Neutrophil (primary cell): Measurements from ENCODE around the gene RHBDL1.

Source experiments
- H3K27ac ChIP-seq: fragments of 200-600 bp; sonication (generic); 2 replicates; pipeline ENCODE4 v1.5.1; 2016; ENCODE audit warnings: mild to moderate bottlenecking, moderate library complexity
- H3K27me3 ChIP-seq: fragments of 200-600 bp; sonication (generic); 2 replicates; pipeline ENCODE4 v1.6.0; 2016; ENCODE audit warnings: mild to moderate bottlenecking
- H3K36me3 ChIP-seq: fragments of 200-600 bp; sonication (generic); 2 replicates; pipeline ENCODE4 v1.5.1; 2017
- H3K4me1 ChIP-seq, 2 experiments: fragments of 200-600 bp in 1 of 2; sonication (generic) in 1 of 2; 1 replicate in 1 of 2; 2 replicates in 1 of 2; pipeline versions ENCODE4 v1.5.1 to v1.6.1; 2013 to 2016; ENCODE audit warnings: low read depth in 1 of 2, low read length in 1 of 2, mild to moderate bottlenecking in 1 of 2, moderate library complexity in 1 of 2; ENCODE audit not compliant: control insufficient read depth in 1 of 2, insufficient read depth in 1 of 2
- H3K4me3 ChIP-seq, 2 experiments: fragments of 200-600 bp in 1 of 2; sonication (generic) in 1 of 2; 1 replicate in 1 of 2; 2 replicates in 1 of 2; pipeline ENCODE4 v1.5.1; 2013 to 2016; ENCODE audit warnings: low read depth in 1 of 2, low read length in 1 of 2, mild to moderate bottlenecking in 1 of 2, moderate library complexity in 1 of 2
- H3K9me3 ChIP-seq: fragments of 200-600 bp; sonication (generic); 2 replicates; pipeline ENCODE4 v1.5.1; 2016
- CTCF ChIP-seq: fragments of 200-600 bp; sonication (generic); IDR thresholded peaks from 2 replicates; pipeline ENCODE4 v1.5.1; 2016; ENCODE audit warnings: antibody characterized with exemption

RHBDL1 gene

GRCh38 chr16:628321-629061, 47.0 kb upstream of the RHBDL1 start:
- Histone ChIP-seq H3K4me1 (no peaks in the 10 kb centered on the region), H3K4me3 (no peak overlapping the region), H3K27ac (no peak overlapping the region), H3K9me3 (no peaks in the 10 kb centered on the region), H3K36me3 (peaks cover 61% of the 10 kb centered on the region), H3K27me3 (peaks cover 25% of the 10 kb centered on the region)
- TF ChIP-seq CTCF, result no peak

- Histone ChIP-seq H3K27me3 (peaks cover 25% of the 10 kb centered on the region), H3K36me3 (peaks cover 60% of the 10 kb centered on the region), H3K4me1 (no peaks in the 10 kb centered on the region), H3K27ac (no peak overlapping the region), H3K4me3 (no peak overlapping the region), H3K9me3 (no peaks in the 10 kb centered on the region)
- TF ChIP-seq CTCF, result no peak
Observed at GRCh38 chr16:629185-629832, 46.2 kb upstream of the RHBDL1 start.

- no peak overlapping the region for H3K27ac ChIP-seq
- no peak for TF ChIP-seq CTCF
- H3K9me3 ChIP-seq, result no peaks in the 10 kb centered on the region
- peaks cover 25% of the 10 kb centered on the region for H3K27me3 ChIP-seq
- no peak overlapping the region for H3K4me3 ChIP-seq
- H3K36me3 ChIP-seq, result peaks cover 56% of the 10 kb centered on the region
- no peaks in the 10 kb centered on the region for H3K4me1 ChIP-seq
Observed at GRCh38 chr16:629833-630248, 45.6 kb upstream of the RHBDL1 start.

GRCh38 chr16:630249-630814, 45.1 kb upstream of the RHBDL1 start:
- H3K27me3 ChIP-seq, result peaks cover 25% of the 10 kb centered on the region
- peaks cover under 1 to 4% of the 10 kb centered on the region in 2 experiments for H3K4me1 ChIP-seq
- no peak overlapping the region for H3K27ac ChIP-seq
- peaks cover 52% of the 10 kb centered on the region for H3K36me3 ChIP-seq
- TF ChIP-seq CTCF, result no peak
- no peak overlapping the region for H3K4me3 ChIP-seq
- H3K9me3 ChIP-seq, result no peaks in the 10 kb centered on the region

- Histone ChIP-seq H3K27me3 (peaks cover 25% of the 10 kb centered on the region), H3K36me3 (peaks cover 46% of the 10 kb centered on the region), H3K4me3 (no peak within 1 kb of the TSS), H3K9me3 (no peaks in the 10 kb centered on the region), H3K4me1 (peaks cover 6 to 9% of the 10 kb centered on the region in 2 experiments), H3K27ac (no peak within 1 kb of the TSS)
- no peak for TF ChIP-seq CTCF
Observed at GRCh38 chr16:630815-631405, 44.6 kb upstream of the RHBDL1 start, which contains the start of gene WFIKKN1. WFIKKN1 (plus strand) TSS chr16:630985; CDS start chr16:631254, 269 bp downstream.
